HCT116 (cell line): ENCODE results near the gene BBS7. TPM values are rescaled to one million over a fixed set of nuclear protein-coding genes. Genes with fewer than 3 reads are reported as not detected.

Experiments used
- ATAC-seq: fragments of 200-7000 bp; cut with Tn5 transposase; 2 replicates; pipeline ENCODE4 v1.9.1; 2020; ENCODE audit warnings: mild to moderate bottlenecking, moderate library complexity
- BruUV-seq: library from RNA; stranded (reverse); fragments of 400-500 nt; replicated peaks from 2 replicates; lab custom pipeline; 2021; lab: Mats Ljungman, UMichigan
- CTCF ChIA-PET: fragments of 300-600 bp; sonication (Branson Sonifier 250); formaldehyde crosslinking; loops from one replicate; lab custom pipeline; 2021; ENCODE audit warnings: antibody characterized with exemption; lab: Charles Lee
- POLR2A ChIA-PET: fragments of 300-600, 350-600 bp; sonication (Branson Sonifier 250); formaldehyde crosslinking; loops from one replicate; lab custom pipeline; 2021; ENCODE audit warnings: antibody characterized with exemption; lab: Charles Lee
- RAD21 ChIA-PET, 2 experiments: fragments of 300-600 bp; sonication (Branson Sonifier 250); formaldehyde crosslinking; loops; one replicate each; lab custom pipeline; 2023; ENCODE audit warnings: low total read pairs in 2 of 2; ENCODE audit not compliant: uncharacterized antibody in 2 of 2, unreplicated experiment in 2 of 2, low non-redundant PET in 1 of 2; lab: Charles Lee
- DNase-seq: peaks from one replicate; pipeline ENCODE4 v3.0.0-alpha.2; 2010; ENCODE audit warnings: low read depth, low spot score
- H2AFZ ChIP-seq: fragments of 200-600 bp; shearing (Covaris generic), sonication (generic); 2 replicates; pipeline ENCODE4 v1.6.1; 2017; ENCODE audit warnings: low read depth, mixed run types, mixed read lengths, antibody characterized with exemption, low read length; ENCODE audit not compliant: poor library complexity, severe bottlenecking
- H3K27ac ChIP-seq: 2 replicates; pipeline ENCODE4 v1.5.1; 2012; ENCODE audit warnings: low read depth, low read length
- H3K27me3 ChIP-seq: fragments of 200-600 bp; sonication (generic); 2 replicates; pipeline ENCODE4 v1.6.1; 2016; ENCODE audit warnings: mixed run types, low read length, mixed read lengths; ENCODE audit not compliant: insufficient read depth
- H3K36me3 ChIP-seq, 2 experiments: fragments of 200-500 bp in 1 of 2; fragments of 200-600 bp in 1 of 2; sonication (Bioruptor generic) in 1 of 2; sonication (generic) in 1 of 2; 2 replicates each; pipeline versions ENCODE4 v1.5.1 to v1.6.1; 2014 to 2016; ENCODE audit warnings: low read length in 2 of 2, inconsistent platforms in 1 of 2, mixed read lengths in 1 of 2, mixed run types in 1 of 2; ENCODE audit not compliant: insufficient read depth in 2 of 2, control insufficient read depth in 1 of 2
- H3K4me1 ChIP-seq, 2 experiments: fragments of 200-600 bp in 1 of 2; sonication (generic) in 1 of 2; 2 replicates each; pipeline versions ENCODE4 v1.5.1 to v1.6.1; 2012 to 2017; ENCODE audit warnings: low read length in 2 of 2, inconsistent platforms in 1 of 2, mild to moderate bottlenecking in 1 of 2, mixed read lengths in 1 of 2, mixed run types in 1 of 2, moderate library complexity in 1 of 2; ENCODE audit not compliant: insufficient read depth in 2 of 2, control insufficient read depth in 1 of 2
- H3K4me2 ChIP-seq: fragments of 200-600 bp; sonication (generic); 2 replicates; pipeline ENCODE4 v1.6.1; 2017; ENCODE audit warnings: mixed run types, low read length, mixed read lengths
- H3K4me3 ChIP-seq, 2 experiments: fragments of 200-600 bp in 1 of 2; sonication (generic) in 1 of 2; replicated peaks in 1 of 2; 2 replicates each; pipeline ENCODE4 v1.5.1; 2011 to 2016; ENCODE audit warnings: low read length in 2 of 2, control low read depth in 1 of 2, low read depth in 1 of 2, mild to moderate bottlenecking in 1 of 2, mixed read lengths in 1 of 2, mixed run types in 1 of 2
- H3K79me2 ChIP-seq: fragments of 200-600 bp; sonication (generic); 2 replicates; pipeline ENCODE4 v1.6.1; 2017; ENCODE audit warnings: mild to moderate bottlenecking, mixed run types, low read length, moderate library complexity, mixed read lengths; ENCODE audit not compliant: insufficient read depth
- H3K9ac ChIP-seq: fragments of 200-600 bp; sonication (generic); 2 replicates; pipeline ENCODE4 v1.6.1; 2016; ENCODE audit warnings: low read length, mixed read lengths
- H3K9me2 ChIP-seq: fragments of 200-600 bp; sonication (generic), shearing (Covaris generic); 2 replicates; pipeline ENCODE4 v1.6.1; 2017; ENCODE audit warnings: mixed run types, mild to moderate bottlenecking, moderate library complexity; ENCODE audit not compliant: insufficient read depth
- H3K9me3 ChIP-seq, 2 experiments: fragments of 200-500 bp in 1 of 2; fragments of 200-600 bp in 1 of 2; sonication (Bioruptor generic) in 1 of 2; sonication (generic) in 1 of 2; 2 replicates each; pipeline ENCODE4 v1.6.1; 2014 to 2017; ENCODE audit warnings: low read length in 2 of 2, mixed read lengths in 2 of 2, inconsistent platforms in 1 of 2, low read depth in 1 of 2, mild to moderate bottlenecking in 1 of 2, mixed run types in 1 of 2, moderate library complexity in 1 of 2; ENCODE audit not compliant: control insufficient read depth in 1 of 2, insufficient read depth in 1 of 2
- H4K20me1 ChIP-seq: fragments of 200-600 bp; sonication (generic), shearing (Covaris generic); 2 replicates; pipeline ENCODE4 v1.6.1; 2017; ENCODE audit warnings: mixed run types, mild to moderate bottlenecking, moderate library complexity; ENCODE audit not compliant: insufficient read depth
- CBX3 ChIP-seq: IDR thresholded peaks from 2 replicates; pipeline ENCODE4 v1.6.1; 2012; ENCODE audit warnings: low read depth
- CEBPB ChIP-seq: IDR thresholded peaks from 2 replicates; pipeline ENCODE4 v1.6.1; 2012; ENCODE audit warnings: low read depth
- CTCF ChIP-seq, 3 experiments: fragments of 200-600 bp in 1 of 3; sonication (generic) in 1 of 3; IDR thresholded peaks in 2 of 3; conservative IDR thresholded peaks in 1 of 3; 2 replicates each; pipeline ENCODE4 v1.5.1; 2012 to 2017; ENCODE audit warnings: low read depth in 2 of 3, low read length in 2 of 3, antibody characterized with exemption in 1 of 3, borderline replicate concordance in 1 of 3, control low read depth in 1 of 3, mild to moderate bottlenecking in 1 of 3, mixed read lengths in 1 of 3, mixed run types in 1 of 3, moderate library complexity in 1 of 3; ENCODE audit not compliant: insufficient read depth in 1 of 3
- EGR1 ChIP-seq: IDR thresholded peaks from 2 replicates; pipeline ENCODE4 v1.6.1; 2012; ENCODE audit warnings: low read depth
- EZH2 ChIP-seq: fragments of 200-600 bp; sonication (generic); IDR thresholded peaks from 2 replicates; pipeline ENCODE4 v1.6.1; 2017; ENCODE audit warnings: antibody characterized with exemption, mixed run types
- EZH2phosphoT487 ChIP-seq: fragments of 200-600 bp; IDR thresholded peaks from 2 replicates; pipeline ENCODE4 v1.6.1; 2018; ENCODE audit warnings: antibody characterized with exemption, borderline replicate concordance
- FOSL1 ChIP-seq: IDR thresholded peaks from 2 replicates; pipeline ENCODE4 v1.6.1; 2012; ENCODE audit warnings: low read depth
- JUND ChIP-seq: IDR thresholded peaks from 2 replicates; pipeline ENCODE4 v1.6.1; 2012
- POLR2A ChIP-seq: IDR thresholded peaks from 2 replicates; pipeline ENCODE4 v1.7.0; 2011; ENCODE audit warnings: borderline replicate concordance; ENCODE audit not compliant: insufficient read depth, insufficient read length; ENCODE audit errors: extremely low read depth
- RAD21 ChIP-seq: IDR thresholded peaks from 2 replicates; pipeline ENCODE4 v1.6.1; 2012; ENCODE audit warnings: low read depth, mild to moderate bottlenecking
- SIN3A ChIP-seq: IDR thresholded peaks from 2 replicates; pipeline ENCODE4 v1.6.1; 2012; ENCODE audit warnings: low read depth
- SP1 ChIP-seq: IDR thresholded peaks from 2 replicates; pipeline ENCODE4 v1.6.1; 2012; ENCODE audit warnings: low read depth
- TCF7L2 ChIP-seq: IDR thresholded peaks from 2 replicates; pipeline ENCODE4 v1.7.0; 2011; ENCODE audit warnings: borderline replicate concordance, inconsistent platforms; ENCODE audit not compliant: insufficient read depth, insufficient read length; ENCODE audit errors: extremely low read depth
- YY1 ChIP-seq: IDR thresholded peaks from 2 replicates; pipeline ENCODE4 v1.6.1; 2011; ENCODE audit warnings: low read length, low read depth, moderate library complexity, mild to moderate bottlenecking; ENCODE audit not compliant: insufficient replicate concordance; ENCODE audit errors: extremely low read depth
- ZBTB33 ChIP-seq: IDR thresholded peaks from 2 replicates; pipeline ENCODE4 v1.6.1; 2011; ENCODE audit warnings: mild to moderate bottlenecking, low read length, moderate library complexity; ENCODE audit not compliant: insufficient replicate concordance; ENCODE audit errors: extremely low read depth
- intact Hi-C: fragments of 100-400 bp; cut with micrococcal nuclease; formaldehyde crosslinking; loops from 2 replicates; pipeline ENCODE4 v1.10.0; 2022
- total RNA-seq: library from RNA; stranded (reverse); gene quantifications from one replicate; pipeline ENCODE4 v1.2.1, GENCODE V29; 2021; ENCODE audit not compliant: unreplicated experiment
- TF ChIP-seq, protein P1 (sequence below): IDR thresholded peaks from 2 replicates; pipeline ENCODE4 v1.6.1; 2012; ENCODE audit warnings: low read depth

Gene BBS7
- total RNA-seq, 1 experiment from 2014 or later: 22.9 TPM

DNA sequence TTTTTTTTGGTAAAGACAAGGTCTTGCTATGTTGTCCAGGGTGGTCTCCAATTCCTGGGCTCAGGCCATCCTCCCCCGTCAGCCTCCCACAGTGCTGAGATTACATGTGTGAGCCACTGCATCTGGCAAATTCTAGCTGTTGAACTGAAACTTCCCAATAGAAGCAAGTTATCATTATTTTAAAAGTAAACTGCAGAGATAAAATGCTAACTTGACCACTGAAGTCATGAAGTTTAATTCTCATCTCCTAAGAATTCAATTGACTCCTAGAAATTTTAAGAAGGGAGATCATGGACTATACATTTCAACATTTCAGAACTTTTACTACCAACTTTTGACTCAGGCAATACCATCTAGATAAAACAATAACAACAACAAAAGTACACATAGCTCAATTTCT, 80.8 kb downstream of the BBS7 start:
- Histone ChIP-seq H3K9me2 (no peaks in the 10 kb centered on the region), H3K27ac (no peak overlapping the region), H3K9ac (no peak overlapping the region), H2AFZ (no peak overlapping the region)
- no TSS peak for BruUV-seq
- TF ChIP-seq EZH2phosphoT487 (no peak), SIN3A (no peak), CEBPB (no peak), RAD21 (no peak), EGR1 (no peak), YY1 (no peak), EZH2 (no peak), ZBTB33 (no peak), CBX3 (no peak), JUND (no peak), FOSL1 (no peak), POLR2A (no peak), SP1 (no peak), CTCF (IDR thresholded peaks at IDR 0.05 in 2 of 3, conservative IDR thresholded peaks at IDR 0.05 in 1 of 3; ENCODE audit: borderline replicate concordance in 1 of 3, insufficient read depth in 1 of 3, low read depth in 2 of 3, low read length in 2 of 3) (no peak), TCF7L2 (no peak)
- TF ChIP-seq, protein P1, sequence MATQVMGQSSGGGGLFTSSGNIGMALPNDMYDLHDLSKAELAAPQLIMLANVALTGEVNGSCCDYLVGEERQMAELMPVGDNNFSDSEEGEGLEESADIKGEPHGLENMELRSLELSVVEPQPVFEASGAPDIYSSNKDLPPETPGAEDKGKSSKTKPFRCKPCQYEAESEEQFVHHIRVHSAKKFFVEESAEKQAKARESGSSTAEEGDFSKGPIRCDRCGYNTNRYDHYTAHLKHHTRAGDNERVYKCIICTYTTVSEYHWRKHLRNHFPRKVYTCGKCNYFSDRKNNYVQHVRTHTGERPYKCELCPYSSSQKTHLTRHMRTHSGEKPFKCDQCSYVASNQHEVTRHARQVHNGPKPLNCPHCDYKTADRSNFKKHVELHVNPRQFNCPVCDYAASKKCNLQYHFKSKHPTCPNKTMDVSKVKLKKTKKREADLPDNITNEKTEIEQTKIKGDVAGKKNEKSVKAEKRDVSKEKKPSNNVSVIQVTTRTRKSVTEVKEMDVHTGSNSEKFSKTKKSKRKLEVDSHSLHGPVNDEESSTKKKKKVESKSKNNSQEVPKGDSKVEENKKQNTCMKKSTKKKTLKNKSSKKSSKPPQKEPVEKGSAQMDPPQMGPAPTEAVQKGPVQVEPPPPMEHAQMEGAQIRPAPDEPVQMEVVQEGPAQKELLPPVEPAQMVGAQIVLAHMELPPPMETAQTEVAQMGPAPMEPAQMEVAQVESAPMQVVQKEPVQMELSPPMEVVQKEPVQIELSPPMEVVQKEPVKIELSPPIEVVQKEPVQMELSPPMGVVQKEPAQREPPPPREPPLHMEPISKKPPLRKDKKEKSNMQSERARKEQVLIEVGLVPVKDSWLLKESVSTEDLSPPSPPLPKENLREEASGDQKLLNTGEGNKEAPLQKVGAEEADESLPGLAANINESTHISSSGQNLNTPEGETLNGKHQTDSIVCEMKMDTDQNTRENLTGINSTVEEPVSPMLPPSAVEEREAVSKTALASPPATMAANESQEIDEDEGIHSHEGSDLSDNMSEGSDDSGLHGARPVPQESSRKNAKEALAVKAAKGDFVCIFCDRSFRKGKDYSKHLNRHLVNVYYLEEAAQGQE: no peak
- TF ChIP-seq, all 23 proteins: peak for 0
- Histone ChIP-seq H3K36me3 (no peaks in the 10 kb centered on the region), H3K79me2 (no peaks in the 10 kb centered on the region), H4K20me1 (no peaks in the 10 kb centered on the region), H3K4me3 (no peak overlapping the region), H3K27me3 (no peaks in the 10 kb centered on the region), H3K9me3 (no peaks in the 10 kb centered on the region), H3K4me2 (no peak overlapping the region), H3K4me1 (no peaks in the 10 kb centered on the region)
- intact Hi-C loops: no loop called here
- ChIA-PET CTCF (no interaction called here), POLR2A (no interaction called here), RAD21 (no interaction called here)
- no peak for DNase-seq
- no peak for ATAC-seq
